Panc1 (cell line): Measurements from ENCODE around the gene SLC25A14. TPM values are rescaled to one million over a fixed set of nuclear protein-coding genes. Genes with fewer than 3 reads are reported as not detected.
"Not testable (repeated sequence)": the region's sequence is repeated elsewhere in the genome, so short reads cannot be mapped to it uniquely, and the experiment has no call there.

Experiments
- ATAC-seq: fragments of 200-7000 bp; cut with Tn5 transposase; 2 replicates; pipeline ENCODE4 v1.9.1; 2020; ENCODE audit warnings: mild to moderate bottlenecking, moderate library complexity
- BruUV-seq: library from RNA; stranded (reverse); fragments of 400-500 nt; replicated peaks from 2 replicates; lab custom pipeline; 2021; lab: Mats Ljungman, UMichigan
- CTCF ChIA-PET: fragments of 300-600 bp; sonication (Branson Sonifier 250); formaldehyde crosslinking; loops from one replicate; lab custom pipeline; 2022; ENCODE audit warnings: antibody characterized with exemption; lab: Charles Lee
- POLR2A ChIA-PET: fragments of 300-600 bp; sonication (Branson Sonifier 250); formaldehyde crosslinking; loops from one replicate; lab custom pipeline; 2022; ENCODE audit warnings: antibody characterized with exemption; lab: Charles Lee
- DNase-seq: peaks from one replicate; pipeline ENCODE4 v3.0.0-alpha.2; 2010; ENCODE audit warnings: low read depth, low spot score
- H3K27ac ChIP-seq: 2 replicates; pipeline ENCODE4 v1.5.1; 2011; ENCODE audit warnings: mild to moderate bottlenecking, low read length, inconsistent platforms
- H3K27me3 ChIP-seq: fragments of 200-500 bp; sonication (Bioruptor generic); 2 replicates; pipeline ENCODE4 v1.6.0; 2014; ENCODE audit warnings: low read length, inconsistent platforms; ENCODE audit not compliant: control insufficient read depth, insufficient read depth
- H3K36me3 ChIP-seq: fragments of 200-500 bp; sonication (Bioruptor generic); 2 replicates; pipeline ENCODE4 v1.5.1; 2014; ENCODE audit warnings: inconsistent platforms, mild to moderate bottlenecking, low read length, moderate library complexity; ENCODE audit not compliant: control insufficient read depth, insufficient read depth
- H3K4me1 ChIP-seq: 2 replicates; pipeline ENCODE4 v1.5.1; 2011; ENCODE audit warnings: inconsistent platforms, mild to moderate bottlenecking, low read length, moderate library complexity; ENCODE audit not compliant: control insufficient read depth, insufficient read depth
- H3K4me3 ChIP-seq, 2 experiments: 2 replicates each; pipeline ENCODE4 v1.5.1; 2011 to 2012; ENCODE audit warnings: low read depth in 2 of 2, low read length in 2 of 2, mild to moderate bottlenecking in 2 of 2, inconsistent platforms in 1 of 2, moderate library complexity in 1 of 2
- H3K9me3 ChIP-seq: fragments of 200-500 bp; sonication (Bioruptor generic); 2 replicates; pipeline ENCODE4 v1.5.1; 2014; ENCODE audit warnings: low read depth, mild to moderate bottlenecking, inconsistent platforms, low read length, moderate library complexity; ENCODE audit not compliant: control insufficient read depth, insufficient read depth
- POLR2AphosphoS5 ChIP-seq: IDR thresholded peaks from 2 replicates; pipeline ENCODE4 v1.6.1; 2012; ENCODE audit warnings: mild to moderate bottlenecking, low read depth, low read length, moderate library complexity
- SIN3A ChIP-seq: IDR thresholded peaks from 2 replicates; pipeline ENCODE4 v1.6.1; 2012; ENCODE audit warnings: low read depth, mild to moderate bottlenecking, low read length, moderate library complexity, borderline replicate concordance; ENCODE audit not compliant: insufficient read depth
- TCF7L2 ChIP-seq: IDR thresholded peaks from 2 replicates; pipeline ENCODE4 v1.6.1; 2011; ENCODE audit warnings: mild to moderate bottlenecking, low read depth, low read length, inconsistent platforms
- in situ Hi-C: cut with HindIII; loops from 2 replicates; pipeline ENCODE4 v1.10.0; 2016; ENCODE audit warnings: low sequenced_read_pairs, low pct_unique_long_range_greater_than_20kb
- intact Hi-C: fragments of 100-400 bp; cut with micrococcal nuclease; formaldehyde crosslinking; loops from one replicate; pipeline ENCODE4 v1.10.0; 2022; ENCODE audit not compliant: unreplicated experiment
- total RNA-seq: library from RNA; stranded (reverse); gene quantifications from one replicate; pipeline ENCODE4 v1.2.1, GENCODE V29; 2021; ENCODE audit not compliant: unreplicated experiment
- TF ChIP-seq, protein P1 (sequence below), 2 experiments: IDR thresholded peaks; 2 replicates each; pipeline ENCODE4 v1.6.1; 2011 to 2012; ENCODE audit warnings: low read depth in 2 of 2, control low read depth in 1 of 2, low read length in 1 of 2, mild to moderate bottlenecking in 1 of 2, moderate library complexity in 1 of 2; ENCODE audit not compliant: insufficient read depth in 1 of 2
- TF ChIP-seq, protein P2 (sequence below): fragments of 450-650 bp; IDR thresholded peaks from 2 replicates; pipeline ENCODE4 v1.5.1; 2017; ENCODE audit warnings: mild to moderate bottlenecking

The SLC25A14 gene
- total RNA-seq, 1 experiment from 2014 or later, result 25.0 TPM

DNA sequence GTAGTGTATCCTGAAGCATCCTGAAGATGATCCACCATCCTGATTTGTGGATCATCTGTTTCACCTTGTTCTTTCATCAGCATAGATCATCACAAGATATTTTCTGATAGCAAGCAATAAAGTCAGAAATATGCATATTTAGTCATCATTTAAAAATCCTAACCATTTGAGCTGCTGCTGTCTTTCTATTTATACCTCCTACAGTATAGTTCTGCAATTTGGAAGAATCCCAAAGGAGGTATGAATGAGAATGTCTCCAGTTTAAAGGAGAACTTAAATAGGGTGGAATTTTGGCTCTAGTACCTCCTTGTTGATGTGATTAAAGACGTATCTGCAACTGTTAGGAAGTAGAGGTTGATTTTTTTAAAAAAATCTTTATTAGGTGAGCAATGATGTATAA lies 7.6 kb downstream of the SLC25A14 start:
- no peak overlapping the region for H3K4me3 ChIP-seq
- no peaks in the 10 kb centered on the region; the same call in 1 of the 2 replicates for H3K36me3 ChIP-seq
- ATAC-seq (no peak), DNase-seq (no peak)
- no peaks in the 10 kb centered on the region for H3K27me3 ChIP-seq
- ChIA-PET CTCF (no interaction called here), POLR2A (no interaction called here)
- TF ChIP-seq, protein P1, sequence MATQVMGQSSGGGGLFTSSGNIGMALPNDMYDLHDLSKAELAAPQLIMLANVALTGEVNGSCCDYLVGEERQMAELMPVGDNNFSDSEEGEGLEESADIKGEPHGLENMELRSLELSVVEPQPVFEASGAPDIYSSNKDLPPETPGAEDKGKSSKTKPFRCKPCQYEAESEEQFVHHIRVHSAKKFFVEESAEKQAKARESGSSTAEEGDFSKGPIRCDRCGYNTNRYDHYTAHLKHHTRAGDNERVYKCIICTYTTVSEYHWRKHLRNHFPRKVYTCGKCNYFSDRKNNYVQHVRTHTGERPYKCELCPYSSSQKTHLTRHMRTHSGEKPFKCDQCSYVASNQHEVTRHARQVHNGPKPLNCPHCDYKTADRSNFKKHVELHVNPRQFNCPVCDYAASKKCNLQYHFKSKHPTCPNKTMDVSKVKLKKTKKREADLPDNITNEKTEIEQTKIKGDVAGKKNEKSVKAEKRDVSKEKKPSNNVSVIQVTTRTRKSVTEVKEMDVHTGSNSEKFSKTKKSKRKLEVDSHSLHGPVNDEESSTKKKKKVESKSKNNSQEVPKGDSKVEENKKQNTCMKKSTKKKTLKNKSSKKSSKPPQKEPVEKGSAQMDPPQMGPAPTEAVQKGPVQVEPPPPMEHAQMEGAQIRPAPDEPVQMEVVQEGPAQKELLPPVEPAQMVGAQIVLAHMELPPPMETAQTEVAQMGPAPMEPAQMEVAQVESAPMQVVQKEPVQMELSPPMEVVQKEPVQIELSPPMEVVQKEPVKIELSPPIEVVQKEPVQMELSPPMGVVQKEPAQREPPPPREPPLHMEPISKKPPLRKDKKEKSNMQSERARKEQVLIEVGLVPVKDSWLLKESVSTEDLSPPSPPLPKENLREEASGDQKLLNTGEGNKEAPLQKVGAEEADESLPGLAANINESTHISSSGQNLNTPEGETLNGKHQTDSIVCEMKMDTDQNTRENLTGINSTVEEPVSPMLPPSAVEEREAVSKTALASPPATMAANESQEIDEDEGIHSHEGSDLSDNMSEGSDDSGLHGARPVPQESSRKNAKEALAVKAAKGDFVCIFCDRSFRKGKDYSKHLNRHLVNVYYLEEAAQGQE (IDR thresholded peaks at IDR 0.05; ENCODE audit: insufficient read depth in 1 of 2, low read depth in 2 of 2, low read length in 1 of 2), result no peak
- no peak for TF ChIP-seq TCF7L2
- no peak for TF ChIP-seq SIN3A
- TF ChIP-seq, protein P2, sequence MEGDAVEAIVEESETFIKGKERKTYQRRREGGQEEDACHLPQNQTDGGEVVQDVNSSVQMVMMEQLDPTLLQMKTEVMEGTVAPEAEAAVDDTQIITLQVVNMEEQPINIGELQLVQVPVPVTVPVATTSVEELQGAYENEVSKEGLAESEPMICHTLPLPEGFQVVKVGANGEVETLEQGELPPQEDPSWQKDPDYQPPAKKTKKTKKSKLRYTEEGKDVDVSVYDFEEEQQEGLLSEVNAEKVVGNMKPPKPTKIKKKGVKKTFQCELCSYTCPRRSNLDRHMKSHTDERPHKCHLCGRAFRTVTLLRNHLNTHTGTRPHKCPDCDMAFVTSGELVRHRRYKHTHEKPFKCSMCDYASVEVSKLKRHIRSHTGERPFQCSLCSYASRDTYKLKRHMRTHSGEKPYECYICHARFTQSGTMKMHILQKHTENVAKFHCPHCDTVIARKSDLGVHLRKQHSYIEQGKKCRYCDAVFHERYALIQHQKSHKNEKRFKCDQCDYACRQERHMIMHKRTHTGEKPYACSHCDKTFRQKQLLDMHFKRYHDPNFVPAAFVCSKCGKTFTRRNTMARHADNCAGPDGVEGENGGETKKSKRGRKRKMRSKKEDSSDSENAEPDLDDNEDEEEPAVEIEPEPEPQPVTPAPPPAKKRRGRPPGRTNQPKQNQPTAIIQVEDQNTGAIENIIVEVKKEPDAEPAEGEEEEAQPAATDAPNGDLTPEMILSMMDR, result no peak
- TF ChIP-seq POLR2AphosphoS5, result no peak
- H3K4me1 ChIP-seq, result no peaks in the 10 kb centered on the region
- intact Hi-C loops, result no loop called here
- in situ Hi-C loops, result no loop called here
- no TSS peak for BruUV-seq
- no peak overlapping the region for H3K27ac ChIP-seq
- H3K9me3 ChIP-seq, result no peaks in the 10 kb centered on the region

DNA sequence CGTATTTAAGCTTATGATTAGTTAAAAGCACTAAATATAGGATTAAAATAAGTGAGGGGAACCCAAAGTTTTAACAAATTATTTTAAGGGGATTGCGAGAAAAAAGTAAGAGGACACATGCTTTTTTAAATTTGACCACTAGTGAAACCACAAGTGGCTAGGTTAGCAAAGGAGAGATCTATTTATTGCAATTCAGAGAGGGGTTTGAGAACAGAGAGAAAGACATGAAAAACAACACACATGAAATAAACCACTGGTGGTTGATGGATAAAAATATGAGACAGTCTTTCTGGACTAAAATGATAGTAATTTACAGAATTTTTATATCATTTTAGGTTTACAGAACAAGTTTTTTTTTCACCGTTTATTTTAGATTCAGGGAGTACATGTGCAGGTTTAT lies 11.8 kb downstream of the SLC25A14 start:
- Histone ChIP-seq H3K27me3 (no peaks in the 10 kb centered on the region), H3K4me3 (no peak overlapping the region), H3K36me3 (no peaks in the 10 kb centered on the region; the same call in 1 of the 2 replicates), H3K9me3 (no peaks in the 10 kb centered on the region), H3K4me1 (no peaks in the 10 kb centered on the region), H3K27ac (no peak overlapping the region)
- CTCF ChIA-PET, result no interaction called here
- DNase-seq (no peak), ATAC-seq (no peak)
- TF ChIP-seq POLR2AphosphoS5 (no peak), SIN3A (no peak), TCF7L2 (no peak)
- TF ChIP-seq, protein P2, result no peak
- TF ChIP-seq, protein P1 (IDR thresholded peaks at IDR 0.05; ENCODE audit: insufficient read depth in 1 of 2, low read depth in 2 of 2, low read length in 1 of 2), result no peak
- POLR2A ChIA-PET, result no interaction called here
- no TSS peak for BruUV-seq
- in situ Hi-C loops (no loop called here), intact Hi-C loops (no loop called here)

DNA sequence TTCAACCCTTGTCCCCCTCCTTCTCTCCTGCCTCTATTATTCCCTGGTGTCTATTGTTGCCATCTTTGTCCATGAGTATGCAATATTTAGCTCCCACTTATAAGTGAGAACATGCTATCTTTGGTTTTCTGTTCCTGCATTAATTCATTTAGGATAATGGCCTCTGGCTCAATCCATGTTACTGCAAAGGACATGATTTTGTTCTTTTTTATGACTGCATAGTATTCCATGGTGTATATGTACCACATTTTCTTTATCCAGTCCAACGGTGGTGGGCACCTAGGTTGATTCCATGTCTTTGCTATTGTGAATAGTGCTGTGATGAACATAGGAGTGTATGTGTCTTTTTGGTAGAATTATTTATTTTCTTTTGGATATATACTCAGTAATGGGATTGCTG lies 12.3 kb downstream of the SLC25A14 start:
- BruUV-seq, H3K27ac ChIP-seq, POLR2A ChIA-PET, intact Hi-C loops, H3K36me3 ChIP-seq, H3K27me3 ChIP-seq, CTCF ChIA-PET, DNase-seq, in situ Hi-C loops, H3K4me1 ChIP-seq, H3K4me3 ChIP-seq, ATAC-seq, H3K9me3 ChIP-seq: not testable (repeated sequence)
